HG03175 (cell line): ENCODE results near the gene SURF2.

Source experiments
- ATAC-seq: cut with Tn5 transposase; IDR thresholded peaks from one replicate; pipeline ENCODE4 v1.9.1; 2021; ENCODE audit warnings: mild to moderate bottlenecking, moderate library complexity; ENCODE audit not compliant: unreplicated experiment

The SURF2 gene

DNA sequence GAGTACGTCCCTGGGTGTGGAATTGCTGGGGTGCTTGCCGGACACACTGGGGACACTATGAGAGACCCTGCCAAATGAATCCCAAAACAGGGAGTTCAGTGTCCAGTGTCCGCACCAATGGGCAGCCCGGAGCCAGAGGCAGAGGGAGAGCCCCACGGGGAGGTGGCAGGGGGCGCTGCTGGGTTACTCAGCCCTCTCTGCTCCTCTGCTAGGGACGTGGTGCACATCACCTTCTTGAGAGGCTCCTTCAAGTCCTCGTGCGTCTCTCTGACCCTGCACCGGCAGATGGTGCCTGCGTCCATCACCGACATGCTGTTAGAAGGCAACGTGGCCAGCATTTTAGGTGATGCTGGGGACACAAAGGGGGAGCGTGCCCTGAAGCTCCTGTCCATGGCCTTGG is 40.6 kb downstream of the SURF2 start:
- ATAC-seq, result no peak

- ATAC-seq, result no peak
Observed at GRCh38 chr9:133397370-133397769, 41.0 kb downstream of the SURF2 start.

- no peak for ATAC-seq
Observed at GRCh38 chr9:133397895-133398294, 41.5 kb downstream of the SURF2 start.

- no peak for ATAC-seq
Observed at GRCh38 chr9:133400292-133400691, 43.9 kb downstream of the SURF2 start.

DNA sequence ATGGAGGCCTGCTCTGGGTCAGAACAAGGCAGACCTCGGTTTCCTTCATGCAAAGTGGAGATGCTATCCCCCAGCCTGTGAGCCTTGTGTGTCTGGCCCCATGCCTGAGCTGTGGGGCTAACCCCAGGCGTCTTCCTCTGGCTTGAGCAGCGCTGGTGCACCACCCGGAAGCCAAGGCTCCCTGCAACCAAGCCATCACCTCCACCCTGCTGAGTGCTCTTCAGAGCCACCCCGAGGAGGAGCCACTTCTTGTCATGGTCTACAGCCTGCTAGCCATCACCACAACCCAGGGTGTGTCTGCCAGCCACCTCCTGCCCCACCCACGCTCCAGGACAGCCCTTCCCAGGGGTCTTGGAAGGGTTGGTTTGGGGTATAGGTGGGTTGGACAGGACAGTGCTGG is 45.2 kb downstream of the SURF2 start:
- no peak for ATAC-seq

DNA sequence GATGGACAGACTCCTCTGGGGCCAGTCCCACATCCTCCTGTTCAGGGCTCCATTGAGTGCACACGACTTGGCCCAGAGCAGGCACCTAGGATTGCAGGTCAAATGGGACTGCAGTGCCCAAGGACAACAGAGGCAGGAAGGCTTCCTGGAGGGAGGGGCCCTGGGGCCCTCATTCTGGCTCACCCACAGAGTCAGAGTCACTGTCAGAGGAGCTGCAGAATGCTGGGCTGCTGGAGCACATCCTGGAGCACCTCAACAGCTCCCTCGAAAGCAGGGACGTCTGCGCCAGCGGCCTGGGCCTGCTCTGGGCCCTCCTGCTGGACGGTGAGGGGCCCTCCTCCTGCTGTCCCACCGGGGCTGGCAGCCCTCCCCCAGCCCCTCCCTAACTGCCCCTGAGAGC is 46.3 kb downstream of the SURF2 start:
- ATAC-seq, result no peak

DNA sequence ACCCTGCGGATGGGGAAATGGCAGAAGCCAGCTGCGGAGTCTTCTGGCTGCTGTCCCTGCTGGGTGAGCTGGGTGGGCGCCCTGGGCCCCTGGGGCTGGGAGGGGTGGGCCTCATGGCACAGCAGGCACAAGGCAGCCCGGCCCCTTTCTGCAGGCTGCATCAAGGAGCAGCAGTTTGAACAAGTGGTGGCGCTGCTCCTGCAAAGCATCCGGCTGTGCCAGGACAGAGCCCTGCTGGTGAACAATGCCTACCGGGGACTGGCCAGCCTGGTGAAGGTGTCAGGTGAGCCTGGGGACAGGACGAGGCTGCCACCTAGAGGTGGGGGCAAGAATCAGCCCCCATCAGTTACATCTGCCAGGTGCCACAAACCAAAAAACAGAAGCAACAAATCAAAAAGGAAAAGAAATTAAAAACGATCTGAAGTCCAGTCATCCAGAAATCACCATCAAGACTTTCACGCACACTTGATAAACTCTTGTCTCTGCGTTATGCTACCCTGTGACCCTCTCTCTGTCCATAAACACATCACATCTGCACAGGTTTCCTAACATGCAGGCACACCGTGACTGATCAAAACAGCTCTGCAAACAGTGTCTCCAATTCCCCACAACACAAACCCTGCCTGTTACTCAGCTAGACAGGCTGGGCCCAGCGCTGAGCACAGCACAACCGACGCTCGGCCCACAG is 47.6 kb downstream of the SURF2 start:
- no peak for ATAC-seq

DNA sequence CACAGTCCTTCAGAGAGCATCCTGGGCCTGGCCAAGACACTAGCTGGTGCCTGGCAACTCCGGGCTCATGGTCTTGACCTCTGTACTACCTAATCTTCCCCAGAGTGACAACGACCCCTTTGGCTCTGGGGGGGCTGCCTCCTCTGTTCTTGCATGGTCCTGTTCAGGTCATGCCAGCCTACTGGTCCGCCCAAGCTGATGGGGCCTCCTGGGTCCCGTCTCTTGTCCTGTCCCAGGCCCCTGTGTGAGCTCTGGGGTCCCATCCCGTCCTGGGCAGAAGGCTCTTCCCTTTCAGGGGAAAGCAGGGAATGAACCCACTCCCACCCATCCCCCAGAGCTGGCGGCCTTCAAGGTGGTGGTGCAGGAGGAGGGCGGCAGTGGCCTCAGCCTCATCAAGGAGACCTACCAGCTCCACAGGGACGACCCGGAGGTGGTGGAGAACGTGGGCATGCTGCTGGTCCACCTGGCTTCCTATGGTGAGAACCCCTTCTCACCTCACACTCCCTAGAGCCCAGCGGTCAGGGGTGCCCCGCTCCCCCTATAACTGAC is 48.2 kb downstream of the SURF2 start:
- ATAC-seq, result no peak

DNA sequence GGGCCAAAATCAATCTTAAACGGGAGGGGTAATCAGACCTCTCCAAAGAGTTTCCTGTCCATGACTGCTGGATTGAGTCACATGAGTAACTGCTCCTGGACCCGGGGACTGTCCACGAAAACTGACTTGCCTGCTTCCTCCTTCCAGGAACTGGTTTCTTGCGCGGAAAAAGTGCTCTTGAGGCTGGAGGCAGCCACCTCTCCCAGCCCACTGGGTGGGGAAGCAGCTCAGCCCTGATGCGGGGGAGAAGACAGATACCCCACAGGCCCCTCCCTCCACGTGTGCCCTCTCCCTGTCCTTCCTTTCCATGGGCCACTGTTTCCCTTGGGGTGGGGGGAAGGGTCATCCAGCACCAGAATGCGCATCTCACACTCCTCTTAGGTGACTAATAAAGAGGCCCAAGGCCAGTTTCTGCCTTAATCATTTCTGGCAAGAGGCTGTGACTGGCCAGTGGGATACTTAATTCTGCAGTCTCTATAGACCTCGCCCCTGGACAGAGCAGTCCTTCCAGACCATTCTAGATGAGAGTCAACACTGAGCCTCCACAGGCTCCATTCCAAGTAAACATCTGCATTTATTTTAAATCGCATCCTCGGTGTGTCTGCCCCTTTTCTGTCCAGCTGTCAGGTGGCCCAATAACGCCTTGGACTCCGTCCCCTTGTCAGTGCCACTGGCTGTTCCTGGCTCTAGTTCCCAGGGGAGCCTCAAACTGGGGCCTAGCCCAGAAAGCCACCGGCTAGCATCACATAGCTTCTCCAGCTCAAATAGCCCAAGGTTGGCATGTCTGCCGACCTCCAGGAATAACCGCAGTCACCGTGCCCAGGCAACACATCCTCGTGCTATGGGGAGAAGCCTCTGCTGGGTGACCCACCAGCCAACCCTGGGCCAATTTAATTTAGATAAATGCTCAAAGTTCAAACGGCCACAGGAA is 49.4 kb downstream of the SURF2 start:
- ATAC-seq, result no peak

DNA sequence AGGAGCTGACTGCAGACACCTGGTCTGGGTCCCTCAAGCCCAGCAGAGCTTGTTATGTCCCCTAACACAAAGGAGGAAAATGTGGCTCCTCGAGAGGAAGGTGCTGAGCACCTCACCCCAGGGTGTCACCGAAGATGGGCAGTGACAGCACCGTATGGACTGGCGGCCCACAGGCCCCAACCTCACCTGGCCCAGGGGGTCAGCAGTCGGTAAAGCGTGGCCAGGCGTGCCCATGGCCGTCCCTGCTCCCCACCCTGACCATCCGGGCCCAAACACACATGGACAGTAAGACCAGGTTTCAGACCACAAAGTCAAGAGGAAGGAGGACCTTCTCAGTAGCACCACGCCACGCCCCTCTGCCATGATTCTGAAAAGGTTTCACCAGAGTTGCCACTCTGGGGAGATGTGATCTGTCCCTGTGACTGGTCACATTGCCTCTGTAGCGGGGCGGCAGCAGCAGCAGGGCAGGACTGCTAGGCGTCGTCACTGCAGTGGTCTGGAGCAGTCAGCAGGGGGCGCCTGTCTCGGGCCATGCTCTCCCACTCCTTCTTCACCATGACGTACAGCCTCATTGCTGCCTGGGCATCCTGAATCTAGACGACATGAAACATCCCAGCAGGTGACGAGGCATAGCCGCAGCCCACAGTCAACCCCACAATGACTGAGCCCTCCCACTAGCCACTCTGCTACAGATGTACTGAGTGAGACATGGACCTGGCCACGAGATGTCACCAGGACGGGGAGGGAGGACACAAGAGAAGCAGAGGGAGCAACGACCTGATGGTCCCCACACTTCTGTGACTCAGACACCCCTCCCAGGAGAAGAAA is 50.3 kb downstream of the SURF2 start:
- ATAC-seq, result peak; percentile 70

DNA sequence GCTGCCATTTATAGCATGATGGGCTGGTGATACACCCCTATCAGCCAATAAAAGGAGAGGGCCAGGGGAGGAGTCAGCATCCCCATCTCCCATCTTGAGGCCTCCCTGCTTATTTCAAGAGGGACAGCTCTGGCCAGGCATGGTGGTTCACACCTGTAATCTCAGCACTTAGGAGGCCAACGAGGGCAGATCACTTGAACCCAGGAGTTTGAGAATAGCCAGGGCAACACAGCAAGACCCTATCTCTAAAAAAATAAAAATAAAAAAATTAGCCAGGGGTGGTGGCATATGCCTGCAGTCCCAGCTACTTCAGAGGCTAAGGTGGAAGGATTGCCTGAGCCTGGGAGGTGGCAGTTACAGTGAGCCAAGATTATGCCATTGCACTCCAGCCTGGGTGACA is 51.7 kb downstream of the SURF2 start:
- no peak for ATAC-seq
